ENCODE results near the gene MGAT4C. TPM values are rescaled to one million over a fixed set of nuclear protein-coding genes. Genes with fewer than 3 reads are reported as not detected.
A peak's percentile ranks its signal among the peaks of the same experiment; 100 is the strongest.

Gene MGAT4C
- polyA plus RNA-seq, 1 of the 3 experiments (the other 2 are of a cell fraction): 0.07 TPM

- TF ChIP-seq, protein P1, sequence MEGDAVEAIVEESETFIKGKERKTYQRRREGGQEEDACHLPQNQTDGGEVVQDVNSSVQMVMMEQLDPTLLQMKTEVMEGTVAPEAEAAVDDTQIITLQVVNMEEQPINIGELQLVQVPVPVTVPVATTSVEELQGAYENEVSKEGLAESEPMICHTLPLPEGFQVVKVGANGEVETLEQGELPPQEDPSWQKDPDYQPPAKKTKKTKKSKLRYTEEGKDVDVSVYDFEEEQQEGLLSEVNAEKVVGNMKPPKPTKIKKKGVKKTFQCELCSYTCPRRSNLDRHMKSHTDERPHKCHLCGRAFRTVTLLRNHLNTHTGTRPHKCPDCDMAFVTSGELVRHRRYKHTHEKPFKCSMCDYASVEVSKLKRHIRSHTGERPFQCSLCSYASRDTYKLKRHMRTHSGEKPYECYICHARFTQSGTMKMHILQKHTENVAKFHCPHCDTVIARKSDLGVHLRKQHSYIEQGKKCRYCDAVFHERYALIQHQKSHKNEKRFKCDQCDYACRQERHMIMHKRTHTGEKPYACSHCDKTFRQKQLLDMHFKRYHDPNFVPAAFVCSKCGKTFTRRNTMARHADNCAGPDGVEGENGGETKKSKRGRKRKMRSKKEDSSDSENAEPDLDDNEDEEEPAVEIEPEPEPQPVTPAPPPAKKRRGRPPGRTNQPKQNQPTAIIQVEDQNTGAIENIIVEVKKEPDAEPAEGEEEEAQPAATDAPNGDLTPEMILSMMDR (IDR thresholded peaks at IDR 0.05): no peak
These were observed 943 bp upstream of the MGAT4C start (continued) for GRCh38 chr12:86257134-86257533.

DNA sequence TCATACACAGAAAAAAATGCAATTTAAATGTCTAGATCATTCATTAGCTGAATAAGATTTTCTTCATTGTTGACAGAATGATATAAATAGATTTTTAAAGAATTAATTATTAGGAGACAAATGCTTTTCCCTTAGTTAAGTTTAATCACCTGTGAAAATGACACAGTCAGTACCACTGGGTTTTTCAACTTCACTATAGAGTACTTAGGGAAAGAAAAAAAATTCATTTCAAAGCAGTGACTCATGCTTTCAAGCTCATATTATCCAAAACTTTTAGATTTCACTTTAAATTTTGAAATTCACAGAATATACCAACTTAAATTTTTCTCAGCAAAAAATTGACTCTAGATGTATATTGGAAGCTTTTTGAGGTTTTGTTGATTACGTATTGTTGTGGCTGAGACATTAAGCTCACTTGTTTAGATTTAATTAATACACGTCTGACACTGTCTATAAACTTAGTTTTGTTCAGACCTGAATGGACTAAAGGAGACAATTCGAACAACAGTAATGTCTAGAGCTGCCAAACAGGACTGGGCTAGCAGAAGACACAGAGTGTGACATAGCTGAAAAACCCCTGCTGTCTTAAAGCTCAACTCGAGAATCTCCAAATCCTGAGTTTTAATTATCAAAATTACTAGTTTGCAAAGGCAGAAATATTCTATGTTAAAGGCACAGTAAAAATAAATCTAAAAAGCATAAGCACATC is 1.6 kb downstream of the MGAT4C start:
- Histone ChIP-seq H3K4me3 (ENCODE audit: low read depth in 2 of 2, low read length in 1 of 2) (no peak overlapping the region), H4K20me1 (ENCODE audit: insufficient read depth) (no peaks in the 10 kb centered on the region), H3K9me2 (peaks cover 3% of the 10 kb centered on the region; the same call in 1 of the 2 replicates), H3K4me2 (no peak overlapping the region), H3K4me1 (ENCODE audit: control insufficient read depth in 1 of 2, insufficient read depth in 2 of 2, low read depth in 1 of 2, low read length in 1 of 2) (peaks cover 0 to 9% of the 10 kb centered on the region in 2 experiments; a peak in 3 of 4 replicates), H3K27me3 (ENCODE audit: insufficient read depth) (no peaks in the 10 kb centered on the region), H3K79me2 (ENCODE audit: insufficient read depth) (no peaks in the 10 kb centered on the region), H3K9ac (no peak overlapping the region), H3K36me3 (replicated peaks in 1 of 2; ENCODE audit: control insufficient read depth in 1 of 2, insufficient read depth in 2 of 2, low read length in 1 of 2) (no peaks in the 10 kb centered on the region), H3K27ac (ENCODE audit: low read depth in 2 of 2, low read length in 1 of 2) (no peak overlapping the region), H3K9me3 (no peaks in the 10 kb centered on the region), H2AFZ (ENCODE audit: low read depth) (no peak overlapping the region), H3F3A (replicated peaks; ENCODE audit: insufficient read depth) (peaks cover 5% of the 10 kb centered on the region)
- no peak for DNase-seq
- POLR2A ChIA-PET: no interaction called here
- CTCF ChIA-PET: interaction anchor here (1.2 to 2.7 kb wide), 2 partner anchors 12 to 660 kb away, joined by 3 to 6 read pairs; no protein-coding TSS in a partner anchor
- no peak for TF ChIP-seq FOXM1 (IDR thresholded peaks at IDR 0.05; ENCODE audit: low read depth)
- TF ChIP-seq FOXJ3 (CRISPR knock-in tag; IDR thresholded peaks at IDR 0.05): no peak
- no peak for TF ChIP-seq RCOR1 (IDR thresholded peaks at IDR 0.05; ENCODE audit: low read length)
- TF ChIP-seq YY1 (IDR thresholded peaks at IDR 0.05; ENCODE audit: low read depth): no peak
- peak; percentile 28; the same call in 1 of the 2 replicates for TF ChIP-seq FOSL2 (IDR thresholded peaks at IDR 0.05; ENCODE audit: borderline replicate concordance, low read depth)
- TF ChIP-seq JUND (IDR thresholded peaks at IDR 0.05): peak; percentile 7; the same call in 1 of the 2 replicates
- TF ChIP-seq RXRA (IDR thresholded peaks at IDR 0.05; ENCODE audit: borderline replicate concordance, low read depth): no peak
- 62% methylated on average over 4 of the region's 4 CpGs for WGBS (ENCODE audit: low lambda C conversion rate)

- Histone ChIP-seq H3K36me3 (replicated peaks in 1 of 2; ENCODE audit: control insufficient read depth in 1 of 2, insufficient read depth in 2 of 2, low read length in 1 of 2) (no peaks in the 10 kb centered on the region), H3K27me3 (ENCODE audit: insufficient read depth) (no peaks in the 10 kb centered on the region), H3K9me3 (no peaks in the 10 kb centered on the region), H3F3A (replicated peaks; ENCODE audit: insufficient read depth) (peaks cover 5% of the 10 kb centered on the region), H4K20me1 (ENCODE audit: insufficient read depth) (no peaks in the 10 kb centered on the region), H3K4me2 (peak overlapping the region; percentile 25; the same call in 1 of the 2 replicates), H3K4me3 (ENCODE audit: low read depth in 2 of 2, low read length in 1 of 2) (no peak overlapping the region), H3K4me1 (ENCODE audit: control insufficient read depth in 1 of 2, insufficient read depth in 2 of 2, low read depth in 1 of 2, low read length in 1 of 2) (peaks cover 0 to 14% of the 10 kb centered on the region in 2 experiments; a peak in 2 of 4 replicates), H3K79me2 (ENCODE audit: insufficient read depth) (no peaks in the 10 kb centered on the region), H2AFZ (ENCODE audit: low read depth) (no peak overlapping the region; the same call in 1 of the 2 replicates), H3K9ac (no peak overlapping the region), H3K27ac (ENCODE audit: low read depth in 2 of 2, low read length in 1 of 2) (peak overlapping the region in 1 of 2 experiments; percentile 36; a peak in 1 of 4 replicates), H3K9me2 (no peaks in the 10 kb centered on the region)
- ChIA-PET POLR2A (no interaction called here), CTCF (no interaction called here)
- peak; percentile 63 for TF ChIP-seq FOSL2 (IDR thresholded peaks at IDR 0.05; ENCODE audit: borderline replicate concordance, low read depth)
- TF ChIP-seq FOXM1 (IDR thresholded peaks at IDR 0.05; ENCODE audit: low read depth): no peak
- no peak for TF ChIP-seq MEF2A (IDR thresholded peaks at IDR 0.05; ENCODE audit: borderline replicate concordance, low read depth)
- TF ChIP-seq RCOR1 (IDR thresholded peaks at IDR 0.05; ENCODE audit: low read length): no peak
- TF ChIP-seq GABPA (IDR thresholded peaks at IDR 0.05; ENCODE audit: low read depth): no peak
- TF ChIP-seq ELF1 (IDR thresholded peaks at IDR 0.05): no peak
- TF ChIP-seq YY1 (IDR thresholded peaks at IDR 0.05; ENCODE audit: low read depth): no peak
- 0 out of 2 replicates have a peak, but pooled peaks have one; percentile 18 for TF ChIP-seq TEAD4 (IDR thresholded peaks at IDR 0.05; ENCODE audit: borderline replicate concordance, insufficient read depth)
- peak; percentile 58 for TF ChIP-seq JUND (IDR thresholded peaks at IDR 0.05)
- no peak for TF ChIP-seq EZH2phosphoT487 (IDR thresholded peaks at IDR 0.05; ENCODE audit: borderline replicate concordance, low read depth)
- peak; percentile 34 for TF ChIP-seq TCF12 (IDR thresholded peaks at IDR 0.05)
- no peak for TF ChIP-seq EP300 (IDR thresholded peaks at IDR 0.05; ENCODE audit: borderline replicate concordance in 1 of 2, low read depth in 1 of 2, low read length in 1 of 2)
- no peak for TF ChIP-seq MXI1 (IDR thresholded peaks at IDR 0.05; ENCODE audit: low read depth, low read length)
- no peak for TF ChIP-seq CHD2 (IDR thresholded peaks at IDR 0.05; ENCODE audit: low read length, partially characterized antibody)
- no peak for TF ChIP-seq GATA2 (CRISPR knock-in tag; IDR thresholded peaks at IDR 0.05)
- no peak for DNase-seq
These were observed 6.3 kb downstream of the MGAT4C start for GRCh38 chr12:86249851-86250250.
